ENCODE measurements around the gene AEBP2.

Gene AEBP2

GRCh38 chr12:19440019-19440858, 947 bp downstream of the AEBP2 start:
- H3K36me3 ChIP-seq (ENCODE audit: insufficient read depth, low read length) = peaks cover 39% of the 10 kb centered on the region
- no peak overlapping the region for H3K27ac ChIP-seq (ENCODE audit: low read depth, low read length, poor library complexity, severe bottlenecking)
- H4K20me1 ChIP-seq (ENCODE audit: insufficient read depth, low read length) = no peaks in the 10 kb centered on the region
- no peaks in the 10 kb centered on the region for H3K9me3 ChIP-seq (ENCODE audit: low read length)
- H3K9ac ChIP-seq (ENCODE audit: low read length) = peak overlapping the region; percentile 89
- H3F3A ChIP-seq (ENCODE audit: insufficient read depth, low read length) = no peaks in the 10 kb centered on the region
- TF ChIP-seq EZH2 (IDR thresholded peaks at IDR 0.05; ENCODE audit: borderline replicate concordance, low read length) = no peak
- TF ChIP-seq CTCF (IDR thresholded peaks at IDR 0.05; ENCODE audit: low read length) = no peak
- no peaks in the 10 kb centered on the region for H3K9me2 ChIP-seq (ENCODE audit: low read depth, low read length)
- no peak overlapping the region for H2AFZ ChIP-seq (ENCODE audit: low read length)
- no peaks in the 10 kb centered on the region for H3K27me3 ChIP-seq (ENCODE audit: insufficient read depth, low read length)
- H3K4me1 ChIP-seq (ENCODE audit: insufficient read depth, low read length, severe bottlenecking) = peaks cover 25% of the 10 kb centered on the region
- peak overlapping the region; percentile 95 for H3K4me2 ChIP-seq (ENCODE audit: low read length)
- H3K4me3 ChIP-seq (ENCODE audit: low read depth, low read length, poor library complexity, severe bottlenecking) = peak overlapping the region; percentile 81
- peaks cover 49% of the 10 kb centered on the region for H3K79me2 ChIP-seq (ENCODE audit: insufficient read depth, low read length)

DNA sequence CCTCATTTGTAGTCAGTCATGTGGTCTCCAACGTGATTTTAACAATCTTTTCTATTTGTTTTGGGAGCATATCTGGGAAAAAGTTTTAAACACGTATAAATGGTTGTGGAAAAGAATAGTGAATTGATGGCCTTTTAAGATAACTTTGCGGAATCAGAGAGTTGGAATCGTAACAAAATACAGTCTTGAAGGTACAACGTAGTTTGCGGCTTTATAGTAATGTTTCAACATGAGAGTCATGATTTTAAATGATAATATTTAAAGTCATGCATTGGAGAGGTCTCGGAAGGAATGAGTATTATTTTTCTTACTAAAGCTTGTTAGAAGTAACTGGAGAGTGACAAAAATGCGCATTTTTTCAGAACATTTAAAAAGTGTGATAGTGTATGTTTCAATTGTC, 1.6 kb downstream of the AEBP2 start:
- TF ChIP-seq CTCF (IDR thresholded peaks at IDR 0.05; ENCODE audit: low read length) (no peak), EZH2 (IDR thresholded peaks at IDR 0.05; ENCODE audit: borderline replicate concordance, low read length) (no peak)
- peak overlapping the region; percentile 81 for H3K4me3 ChIP-seq (ENCODE audit: low read depth, low read length, poor library complexity, severe bottlenecking)
- peak overlapping the region; percentile 95 for H3K4me2 ChIP-seq (ENCODE audit: low read length)
- H4K20me1 ChIP-seq (ENCODE audit: insufficient read depth, low read length) = no peaks in the 10 kb centered on the region
- H3K9ac ChIP-seq (ENCODE audit: low read length) = peak overlapping the region; percentile 89
- H3K9me2 ChIP-seq (ENCODE audit: low read depth, low read length) = no peaks in the 10 kb centered on the region
- H3K4me1 ChIP-seq (ENCODE audit: insufficient read depth, low read length, severe bottlenecking) = peaks cover 25% of the 10 kb centered on the region
- H3K27me3 ChIP-seq (ENCODE audit: insufficient read depth, low read length) = no peaks in the 10 kb centered on the region
- peaks cover 43% of the 10 kb centered on the region for H3K36me3 ChIP-seq (ENCODE audit: insufficient read depth, low read length)
- H3K9me3 ChIP-seq (ENCODE audit: low read length) = no peaks in the 10 kb centered on the region
- no peaks in the 10 kb centered on the region for H3F3A ChIP-seq (ENCODE audit: insufficient read depth, low read length)
- H3K27ac ChIP-seq (ENCODE audit: low read depth, low read length, poor library complexity, severe bottlenecking) = no peak overlapping the region
- no peak overlapping the region for H2AFZ ChIP-seq (ENCODE audit: low read length)
- H3K79me2 ChIP-seq (ENCODE audit: insufficient read depth, low read length) = peaks cover 56% of the 10 kb centered on the region

GRCh38 chr12:19443585-19443984, 4.3 kb downstream of the AEBP2 start:
- H3K79me2 ChIP-seq (ENCODE audit: insufficient read depth, low read length) = peaks cover 80% of the 10 kb centered on the region
- no peaks in the 10 kb centered on the region for H3F3A ChIP-seq (ENCODE audit: insufficient read depth, low read length)
- H3K4me2 ChIP-seq (ENCODE audit: low read length) = no peak overlapping the region
- H3K9ac ChIP-seq (ENCODE audit: low read length) = no peak overlapping the region
- TF ChIP-seq EZH2 (IDR thresholded peaks at IDR 0.05; ENCODE audit: borderline replicate concordance, low read length) = no peak
- no peak for TF ChIP-seq CTCF (IDR thresholded peaks at IDR 0.05; ENCODE audit: low read length)
- H3K9me2 ChIP-seq (ENCODE audit: low read depth, low read length) = no peaks in the 10 kb centered on the region
- H3K27me3 ChIP-seq (ENCODE audit: insufficient read depth, low read length) = no peaks in the 10 kb centered on the region
- no peak overlapping the region for H3K4me3 ChIP-seq (ENCODE audit: low read depth, low read length, poor library complexity, severe bottlenecking)
- no peaks in the 10 kb centered on the region for H3K9me3 ChIP-seq (ENCODE audit: low read length)
- H3K27ac ChIP-seq (ENCODE audit: low read depth, low read length, poor library complexity, severe bottlenecking) = no peak overlapping the region
- no peak overlapping the region for H2AFZ ChIP-seq (ENCODE audit: low read length)
- no peaks in the 10 kb centered on the region for H4K20me1 ChIP-seq (ENCODE audit: insufficient read depth, low read length)
- peaks cover 54% of the 10 kb centered on the region for H3K36me3 ChIP-seq (ENCODE audit: insufficient read depth, low read length)
- H3K4me1 ChIP-seq (ENCODE audit: insufficient read depth, low read length, severe bottlenecking) = peaks cover 25% of the 10 kb centered on the region
